Epithelial cell of proximal tubule (primary cell): ENCODE measurements around the gene ROS1. TPM values are rescaled to one million over a fixed set of nuclear protein-coding genes. Genes with fewer than 3 reads are reported as not detected.

Experiments
- DNase-seq: peaks from one replicate; pipeline ENCODE4 v3.0.0-alpha.2; 2011; ENCODE audit warnings: low read depth
- H3K4me3 ChIP-seq: 2 replicates; pipeline ENCODE4 v1.5.1; 2011; ENCODE audit warnings: low read depth, mild to moderate bottlenecking, low read length
- CTCF ChIP-seq: conservative IDR thresholded peaks from 2 replicates; pipeline ENCODE4 v1.5.1; 2012; ENCODE audit warnings: low read depth, mild to moderate bottlenecking, low read length
- total RNA-seq: library from RNA; depleted of rRNA; stranded (reverse); fragments of >200 nt; gene quantifications from 2 replicates; pipeline ENCODE4 v1.2.3, GENCODE V29; 2015

Gene ROS1
- total RNA-seq, 1 donor from 2014 or later: not detected

- no peak for TF ChIP-seq CTCF
- DNase-seq: no peak
- H3K4me3 ChIP-seq: no peak overlapping the region
These were observed 54.2 kb downstream of the ROS1 start for GRCh38 chr6:117371492-117371891.

GRCh38 chr6:117359581-117359980 lies 66.2 kb downstream of the ROS1 start:
- no peak for DNase-seq
- no peak for TF ChIP-seq CTCF
- no peak overlapping the region for H3K4me3 ChIP-seq

- no peak for TF ChIP-seq CTCF
- no peak for DNase-seq
- no peak overlapping the region for H3K4me3 ChIP-seq
These were observed 71.1 kb downstream of the ROS1 start for GRCh38 chr6:117354671-117355070.

GRCh38 chr6:117352466-117353081 lies 73.2 kb downstream of the ROS1 start:
- no peak overlapping the region for H3K4me3 ChIP-seq
- no peak for DNase-seq
- TF ChIP-seq CTCF: peak; percentile 64

GRCh38 chr6:117351521-117351920 lies 74.2 kb downstream of the ROS1 start:
- DNase-seq: no peak
- H3K4me3 ChIP-seq: no peak overlapping the region
- no peak for TF ChIP-seq CTCF

- DNase-seq: no peak
- H3K4me3 ChIP-seq: no peak overlapping the region
- peak; percentile 39 for TF ChIP-seq CTCF
These were observed 79.4 kb downstream of the ROS1 start for GRCh38 chr6:117346142-117346930.

GRCh38 chr6:117345292-117345610 lies 80.5 kb downstream of the ROS1 start:
- H3K4me3 ChIP-seq: no peak overlapping the region
- TF ChIP-seq CTCF: no peak
- DNase-seq: no peak
